ENCODE results near the gene FCF1. TPM values are rescaled to one million over a fixed set of nuclear protein-coding genes. Genes with fewer than 3 reads are reported as not detected.
A peak's percentile ranks its signal among the peaks of the same experiment; 100 is the strongest.

Gene FCF1
- 10.5 and 29.2 TPM in 2 replicates for total RNA-seq (2011; cell fraction: chromatin; rRNA removed; ENCODE audit: low replicate concordance)
- total RNA-seq (2011; cell fraction: nucleolus; rRNA removed), result 5.3 and 7.0 TPM in 2 replicates
- 11.1 and 12.1 TPM in 2 replicates for total RNA-seq (2011; cell fraction: nucleoplasm; rRNA removed)
- 23.4 and 25.0 TPM in 2 replicates for total RNA-seq (2014; rRNA removed)
- total RNA-seq (2014; rRNA removed; fragmentation: Illumina TruSeq; extraction: Trizol), result 53.7 and 67.3 TPM in 2 replicates
- 40.0 and 40.4 TPM in 2 replicates for total RNA-seq (2015; rRNA removed; fragmentation: Illumina TruSeq; extraction: Trizol)
- total RNA-seq (2021), result 43.3 and 46.1 TPM in 2 replicates
- polyA plus RNA-seq (2011; rRNA removed), result 55.6 and 75.1 TPM in 2 replicates
- polyA plus RNA-seq (2011; cell fraction: cytosol; rRNA removed), result 17.6 and 40.1 TPM in 2 replicates
- polyA plus RNA-seq (2011; cell fraction: nucleus; rRNA removed), result 8.5 and 14.9 TPM in 2 replicates
- polyA plus RNA-seq (2012), result 36.6 and 43.6 TPM in 2 replicates
- polyA plus RNA-seq (2014; fragmentation: Illumina TruSeq; extraction: Trizol), result 91.9 and 98.3 TPM in 2 replicates
- 10 to 100 TPM in 1 of 2 experiments, 1 to 10 TPM in 1; 6.8 to 18.6 TPM for polyA plus RNA-seq (2014; fragmentation: Nextera tagmentation; extraction: Ambion mirVana)
- polyA plus RNA-seq (2014; rRNA removed), result 38.3 and 40.9 TPM in 2 replicates
- 123 and 136 TPM in 2 replicates for polyA minus RNA-seq (2011; rRNA and poly(A)+ RNA removed)
- 17.6 and 31.4 TPM in 2 replicates for polyA minus RNA-seq (2011; cell fraction: cytosol; rRNA and poly(A)+ RNA removed)
- polyA minus RNA-seq (2011; cell fraction: nucleus; rRNA and poly(A)+ RNA removed), result 6.5 and 11.8 TPM in 2 replicates
- percentile 71 among the genes with signal in this experiment for Bru-seq, nascent RNA
- BruChase-seq, experiment 1, labeled RNA remaining after a 2-hour chase, result percentile 73 among the genes with signal in this experiment
- BruChase-seq, experiment 2, labeled RNA remaining after a 6-hour chase, result percentile 73 among the genes with signal in this experiment
- long read RNA-seq, experiment 1, full-length matches to known transcripts, result 10 of 56 reads
- long read RNA-seq, experiment 1, partial matches to known transcripts, result 25 of 56 reads
- long read RNA-seq, experiment 1, other reads (novel, unspliced or antisense), result 21 of 56 reads
- long read RNA-seq, experiment 2, full-length matches to known transcripts, result 1 of 20 reads
- long read RNA-seq, experiment 2, partial matches to known transcripts, result 3 of 20 reads
- long read RNA-seq, experiment 2, other reads (novel, unspliced or antisense), result 16 of 20 reads
- long read RNA-seq, experiment 3, partial matches to known transcripts, result 0 of 1 reads
- long read RNA-seq, experiment 3, other reads (novel, unspliced or antisense), result 1 of 1 reads

GRCh38 chr14:74712499-74713394 is at the start of gene FCF1, which contains the start of gene AREL1:
Gene FCF1, plus strand, starts transcription at chr14:74713144. Its CDS starts 54 bp downstream, at chr14:74713198.
Gene AREL1, minus strand, starts transcription at chr14:74713080. Its CDS starts 27,465 bp downstream, at chr14:74685615.
- ChIA-PET POLR2A (no interaction called here), CTCF (ENCODE audit: low intra/inter-chr PET ratio) (interaction anchor here (0.7 kb wide), 1 partner anchor 91 kb away, joined by 3 read pairs; no protein-coding TSS in a partner anchor)
- TSS peak; percentile 71 for BruUV-seq (replicated peaks)
- H3K36me3 ChIP-seq (ENCODE audit: control insufficient read depth, insufficient read depth, low read length), result peaks cover 29% of the 10 kb centered on the region; the same call in 2 of the 3 replicates
- H3K79me2 ChIP-seq (ENCODE audit: control insufficient read depth, insufficient read depth, low read length), result peaks cover 66% of the 10 kb centered on the region
- no peaks in the 10 kb centered on the region for H3K9me3 ChIP-seq (replicated peaks; ENCODE audit: control insufficient read depth, insufficient read depth, low read depth, low read length)
- H3K27ac ChIP-seq (ENCODE audit: extremely low read depth, low read depth, low read length), result peak within 1 kb of the TSS; percentile 82
- in situ Hi-C loops (cut with MboI), result loop anchor here (10.0 kb wide), 1 partner anchor 1188 kb away; no protein-coding TSS in a partner anchor
- H3K4me2 ChIP-seq (ENCODE audit: insufficient read depth, low read length), result peak within 1 kb of the TSS; percentile 98
- peaks cover 0 to 8% of the 10 kb centered on the region in 2 experiments; a peak in 2 of 5 replicates for H3K4me1 ChIP-seq (replicated peaks in 1 of 2; ENCODE audit: control insufficient read depth in 2 of 2, insufficient read depth in 2 of 2, low read length in 2 of 2)
- FAIRE-seq (peak; percentile 99), DNase-seq (ENCODE audit: extremely low read depth in 1 of 4, low spot score in 3 of 4) (peak; percentile 79 to 91 (median 84)), ATAC-seq (peak; percentile 94)
- H4K20me1 ChIP-seq (replicated peaks; ENCODE audit: control insufficient read depth, insufficient read depth, low read length), result no peaks in the 10 kb centered on the region
- peak within 1 kb of the TSS; percentile 88 for H2AFZ ChIP-seq (ENCODE audit: low read depth, low read length)
- peak within 1 kb of the TSS; percentile 81 to 96 for H3K9ac ChIP-seq (ENCODE audit: insufficient read depth in 1 of 2, low read depth in 2 of 2, low read length in 2 of 2)
- H3K4me3 ChIP-seq, result peak within 1 kb of the TSS; percentile 57
- H3K9me1 ChIP-seq (ENCODE audit: control insufficient read depth, insufficient read depth, low read length), result no peaks in the 10 kb centered on the region
- 0% methylated on average over 24 of the region's 31 CpGs for WGBS (ENCODE audit: insufficient coverage, low coverage, missing lambda C conversion rate)
- intact Hi-C loops (cut with micrococcal nuclease), result loop anchor here (5.0 kb wide), 1 partner anchor 50 kb away; the partner anchor contains the start of gene YLPM1
- no peaks in the 10 kb centered on the region for H3K27me3 ChIP-seq (ENCODE audit: control insufficient read depth in 2 of 2, insufficient read depth in 2 of 2, low read length in 2 of 2)
- TF ChIP-seq ZNF778 (CRISPR knock-in tag; IDR thresholded peaks at IDR 0.05) (no peak), GTF2A2 (tag; IDR thresholded peaks at IDR 0.05) (no peak), NELFE (IDR thresholded peaks at IDR 0.05; ENCODE audit: insufficient read depth, insufficient read length) (no peak), SOX6 (IDR thresholded peaks at IDR 0.05) (no peak), ZNF785 (CRISPR knock-in tag; IDR thresholded peaks at IDR 0.05) (no peak), ZNF253 (CRISPR knock-in tag; conservative IDR thresholded peaks at IDR 0.05) (no peak), GABPB2 (CRISPR knock-in tag; conservative IDR thresholded peaks at IDR 0.05) (no peak), ZNF217 (CRISPR knock-in tag; IDR thresholded peaks at IDR 0.05) (no peak), MECOM (CRISPR knock-in tag; IDR thresholded peaks at IDR 0.05) (no peak), ETV6 (IDR thresholded peaks at IDR 0.05; ENCODE audit: borderline replicate concordance in 1 of 2, low read depth in 2 of 2, low read length in 1 of 2) (no peak), ETV6 (CRISPR knock-in tag; IDR thresholded peaks at IDR 0.05; ENCODE audit: borderline replicate concordance) (no peak), VEZF1 (CRISPR knock-in tag; IDR thresholded peaks at IDR 0.05) (peak; percentile 42; the same call in 1 of the 2 replicates), CREBBP (IDR thresholded peaks at IDR 0.05; ENCODE audit: low read depth, low read length) (no peak), TBP (optimal IDR thresholded peaks at IDR 0.05; ENCODE audit: low read depth, low read length) (peak; percentile 57), ZNF232 (CRISPR knock-in tag; IDR thresholded peaks at IDR 0.05) (no peak), THRAP3 (IDR thresholded peaks at IDR 0.05; ENCODE audit: borderline replicate concordance) (no peak)
